ENCODE results near the gene GSE1.

GSE1 gene

GRCh38 chr16:85616607-85617321 is 3.6 kb downstream of the GSE1 start:
- no peak overlapping the region for H3K4me3 ChIP-seq (ENCODE audit: low read depth, low read length)
- peaks cover 0 to 36% of the 10 kb centered on the region in 2 experiments; a peak in 2 of 3 replicates for H3K36me3 ChIP-seq (ENCODE audit: control insufficient read depth in 2 of 2, insufficient read depth in 1 of 2, low read length in 2 of 2)
- POLR2A ChIA-PET = interaction anchor here (0.5 to 5.2 kb wide), 6 partner anchors 11 to 254 kb away, joined by 3 to 37 read pairs (median 4); no protein-coding TSS in a partner anchor
- no peak overlapping the region; the same call in 1 of the 2 replicates for H3K27ac ChIP-seq (ENCODE audit: extremely low read depth, low read depth, low read length)
- CTCF ChIA-PET = interaction anchor here (0.6 to 3.2 kb wide), 56 partner anchors 7 to 644 kb away, joined by 3 to 39 read pairs (median 4); no protein-coding TSS in a partner anchor
- H3K9me3 ChIP-seq (ENCODE audit: control insufficient read depth, insufficient read depth, low read depth, low read length) = no peaks in the 10 kb centered on the region
- H3K4me1 ChIP-seq (ENCODE audit: control insufficient read depth, insufficient read depth, low read length) = peaks cover 6% of the 10 kb centered on the region; the same call in 1 of the 2 replicates
- TF ChIP-seq ZXDB (tag by site-specific recombination; IDR thresholded peaks at IDR 0.05) = no peak
- TF ChIP-seq ZNF768 (tag by site-specific recombination; IDR thresholded peaks at IDR 0.05) = no peak
- TF ChIP-seq HOXD13 (CRISPR knock-in tag; IDR thresholded peaks at IDR 0.05; ENCODE audit: borderline replicate concordance) = no peak
- peak; percentile 40; the same call in 1 of the 2 replicates for TF ChIP-seq KLF17 (tag by site-specific recombination; IDR thresholded peaks at IDR 0.05)
- no peak for TF ChIP-seq ZNF433 (tag by site-specific recombination; IDR thresholded peaks at IDR 0.05; ENCODE audit: low read depth)
- no peak for TF ChIP-seq SALL2 (tag by site-specific recombination; IDR thresholded peaks at IDR 0.05; ENCODE audit: borderline replicate concordance)
- TF ChIP-seq SP3 (tag by site-specific recombination; IDR thresholded peaks at IDR 0.05) = no peak
- TF ChIP-seq ZNF548 (tag by site-specific recombination; IDR thresholded peaks at IDR 0.05) = no peak
- no peak for TF ChIP-seq ZNF600 (tag by site-specific recombination; IDR thresholded peaks at IDR 0.05)
- no peak for TF ChIP-seq ZNF398 (tag by site-specific recombination; IDR thresholded peaks at IDR 0.05)
- no peak for TF ChIP-seq ZNF580 (tag by site-specific recombination; IDR thresholded peaks at IDR 0.05)
- no peak for TF ChIP-seq ZBTB48 (tag by site-specific recombination; IDR thresholded peaks at IDR 0.05)
- TF ChIP-seq ZNF555 (tag by site-specific recombination; conservative IDR thresholded peaks at IDR 0.05) = no peak
- peak; percentile 68 for TF ChIP-seq FEZF1 (tag by site-specific recombination; IDR thresholded peaks at IDR 0.05)
- no peak for TF ChIP-seq ZSCAN23 (tag by site-specific recombination; IDR thresholded peaks at IDR 0.05)
- TF ChIP-seq ZNF114 (tag by site-specific recombination; IDR thresholded peaks at IDR 0.05) = no peak
- TF ChIP-seq ZNF174 (tag by site-specific recombination; IDR thresholded peaks at IDR 0.05) = no peak
- TF ChIP-seq ZFP69B (tag by site-specific recombination; IDR thresholded peaks at IDR 0.05) = no peak
- no peak for TF ChIP-seq PRDM6 (tag by site-specific recombination; IDR thresholded peaks at IDR 0.05)
- no peak for TF ChIP-seq HOXA7 (CRISPR knock-in tag; IDR thresholded peaks at IDR 0.05; ENCODE audit: borderline replicate concordance)
- no peak for TF ChIP-seq ZNF112 (tag by site-specific recombination; IDR thresholded peaks at IDR 0.05)
- TF ChIP-seq SP7 (tag by site-specific recombination; IDR thresholded peaks at IDR 0.05) = peak; percentile 72
- peak; percentile 82 for TF ChIP-seq ZNF341 (tag by site-specific recombination; IDR thresholded peaks at IDR 0.05; ENCODE audit: low read depth)
- TF ChIP-seq ZNF629 (tag by site-specific recombination; IDR thresholded peaks at IDR 0.05) = no peak
- TF ChIP-seq ZNF785 (tag by site-specific recombination; IDR thresholded peaks at IDR 0.05) = no peak
- no peak for TF ChIP-seq ZNF658 (tag by site-specific recombination; IDR thresholded peaks at IDR 0.05)
- no peak for TF ChIP-seq ZNF560 (tag by site-specific recombination; IDR thresholded peaks at IDR 0.05; ENCODE audit: borderline replicate concordance)
- no peak for TF ChIP-seq ZNF571 (tag by site-specific recombination; IDR thresholded peaks at IDR 0.05)
- no peak for TF ChIP-seq ZNF157 (tag by site-specific recombination; IDR thresholded peaks at IDR 0.05)
- TF ChIP-seq ZNF692 (tag by site-specific recombination; IDR thresholded peaks at IDR 0.05) = 0 out of 2 replicates have a peak, but pooled peaks have one; percentile 12
- TF ChIP-seq ZSCAN4 (tag by site-specific recombination; IDR thresholded peaks at IDR 0.05) = no peak
- TF ChIP-seq OSR2 (tag by site-specific recombination; IDR thresholded peaks at IDR 0.05) = 0 out of 2 replicates have a peak, but pooled peaks have one; percentile 11
